Osteoblast (primary cell): ENCODE measurements around the gene PLEKHA7. TPM values are rescaled to one million over a fixed set of nuclear protein-coding genes. Genes with fewer than 3 reads are reported as not detected.

Experiments
- DNase-seq: peaks from one replicate; pipeline ENCODE4 v3.0.0; 2011; ENCODE audit warnings: low spot score, mixed read lengths; ENCODE audit not compliant: insufficient read length; ENCODE audit errors: missing footprints
- H2AFZ ChIP-seq: 2 replicates; pipeline ENCODE4 v1.6.0; 2011; ENCODE audit warnings: mild to moderate bottlenecking, low read length
- H3K27ac ChIP-seq: 2 replicates; pipeline ENCODE4 v1.5.1; 2011; ENCODE audit warnings: mild to moderate bottlenecking, low read depth, low read length, moderate library complexity
- H3K27me3 ChIP-seq: 2 replicates; pipeline ENCODE4 v1.6.0; 2012; ENCODE audit warnings: mild to moderate bottlenecking, control low read depth, inconsistent platforms, low read length, moderate library complexity; ENCODE audit not compliant: insufficient read depth
- H3K36me3 ChIP-seq: 2 replicates; pipeline ENCODE4 v1.5.1; 2011; ENCODE audit warnings: mild to moderate bottlenecking, low read length, control low read depth, moderate library complexity; ENCODE audit not compliant: insufficient read depth
- H3K4me1 ChIP-seq: 2 replicates; pipeline ENCODE4 v1.5.1; 2011; ENCODE audit warnings: mild to moderate bottlenecking, low read length, control low read depth, moderate library complexity; ENCODE audit not compliant: insufficient read depth
- H3K4me2 ChIP-seq: 2 replicates; pipeline ENCODE4 v1.6.0; 2011; ENCODE audit warnings: mild to moderate bottlenecking, low read length; ENCODE audit not compliant: insufficient read depth
- H3K4me3 ChIP-seq: fragments of 200-600 bp; sonication (generic); 3 replicates; pipeline ENCODE4 v1.5.1; 2012; ENCODE audit warnings: mild to moderate bottlenecking, low read length, inconsistent platforms; ENCODE audit not compliant: insufficient read depth
- H3K79me2 ChIP-seq: 2 replicates; pipeline ENCODE4 v1.6.0; 2012; ENCODE audit warnings: mild to moderate bottlenecking, low read length, control low read depth, inconsistent platforms; ENCODE audit not compliant: insufficient read depth
- H3K9me3 ChIP-seq: 2 replicates; pipeline ENCODE4 v1.5.1; 2011; ENCODE audit warnings: low read depth, low read length, control low read depth
- H4K20me1 ChIP-seq: 2 replicates; pipeline ENCODE4 v1.6.0; 2012; ENCODE audit warnings: mild to moderate bottlenecking, low read length, control low read depth; ENCODE audit not compliant: insufficient read depth
- total RNA-seq: library from RNA; depleted of rRNA; stranded (reverse); fragments of >200 nt; gene quantifications from 2 replicates; pipeline ENCODE4 v1.2.3, GENCODE V29; 2012
- TF ChIP-seq, protein P1 (sequence below): IDR thresholded peaks from 2 replicates; pipeline ENCODE4 v1.5.1; 2011; ENCODE audit warnings: mild to moderate bottlenecking, low read depth, low read length, moderate library complexity; ENCODE audit errors: extremely low read depth

PLEKHA7 gene
- total RNA-seq, 1 donor, result 1.1 TPM

DNA sequence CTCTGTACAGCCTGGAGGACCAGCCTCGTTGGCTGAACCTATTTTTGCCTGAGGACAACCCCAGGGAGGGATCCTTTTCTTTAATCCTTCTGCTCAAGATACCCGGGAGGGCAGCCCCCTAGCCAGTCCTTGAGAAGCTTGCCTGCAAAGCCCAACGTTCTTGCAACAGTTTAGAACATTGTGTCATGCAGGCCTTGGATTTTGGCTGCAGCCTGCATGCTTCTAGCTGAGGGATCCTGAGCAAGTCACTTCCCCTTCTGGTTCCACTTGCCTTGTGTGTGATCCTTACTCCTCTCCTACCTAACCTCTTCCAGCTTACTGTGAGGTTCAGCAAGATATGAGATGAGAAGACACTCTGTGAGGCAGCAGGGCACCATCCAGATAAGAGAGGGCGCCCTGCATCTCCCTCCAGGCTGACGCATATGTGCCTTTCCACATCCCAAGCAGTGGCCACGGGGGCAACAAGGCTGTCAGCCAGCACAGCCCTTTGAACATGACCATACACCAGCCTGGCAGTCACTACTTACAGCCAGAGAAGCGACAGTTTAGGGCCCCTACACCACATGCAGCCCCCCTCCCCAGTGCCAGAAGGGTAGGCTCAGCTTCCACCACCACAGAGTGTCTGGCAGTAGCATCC, 199.7 kb downstream of the PLEKHA7 start:
- Histone ChIP-seq H4K20me1 (no peaks in the 10 kb centered on the region), H3K9me3 (no peaks in the 10 kb centered on the region), H3K4me2 (no peak overlapping the region), H2AFZ (no peak overlapping the region), H3K36me3 (no peaks in the 10 kb centered on the region), H3K4me3 (no peak overlapping the region), H3K27me3 (peaks cover 3% of the 10 kb centered on the region), H3K27ac (no peak overlapping the region), H3K79me2 (no peaks in the 10 kb centered on the region), H3K4me1 (peaks cover 17% of the 10 kb centered on the region)
- DNase-seq, result no peak
- TF ChIP-seq, protein P1, sequence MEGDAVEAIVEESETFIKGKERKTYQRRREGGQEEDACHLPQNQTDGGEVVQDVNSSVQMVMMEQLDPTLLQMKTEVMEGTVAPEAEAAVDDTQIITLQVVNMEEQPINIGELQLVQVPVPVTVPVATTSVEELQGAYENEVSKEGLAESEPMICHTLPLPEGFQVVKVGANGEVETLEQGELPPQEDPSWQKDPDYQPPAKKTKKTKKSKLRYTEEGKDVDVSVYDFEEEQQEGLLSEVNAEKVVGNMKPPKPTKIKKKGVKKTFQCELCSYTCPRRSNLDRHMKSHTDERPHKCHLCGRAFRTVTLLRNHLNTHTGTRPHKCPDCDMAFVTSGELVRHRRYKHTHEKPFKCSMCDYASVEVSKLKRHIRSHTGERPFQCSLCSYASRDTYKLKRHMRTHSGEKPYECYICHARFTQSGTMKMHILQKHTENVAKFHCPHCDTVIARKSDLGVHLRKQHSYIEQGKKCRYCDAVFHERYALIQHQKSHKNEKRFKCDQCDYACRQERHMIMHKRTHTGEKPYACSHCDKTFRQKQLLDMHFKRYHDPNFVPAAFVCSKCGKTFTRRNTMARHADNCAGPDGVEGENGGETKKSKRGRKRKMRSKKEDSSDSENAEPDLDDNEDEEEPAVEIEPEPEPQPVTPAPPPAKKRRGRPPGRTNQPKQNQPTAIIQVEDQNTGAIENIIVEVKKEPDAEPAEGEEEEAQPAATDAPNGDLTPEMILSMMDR, result no peak

DNA sequence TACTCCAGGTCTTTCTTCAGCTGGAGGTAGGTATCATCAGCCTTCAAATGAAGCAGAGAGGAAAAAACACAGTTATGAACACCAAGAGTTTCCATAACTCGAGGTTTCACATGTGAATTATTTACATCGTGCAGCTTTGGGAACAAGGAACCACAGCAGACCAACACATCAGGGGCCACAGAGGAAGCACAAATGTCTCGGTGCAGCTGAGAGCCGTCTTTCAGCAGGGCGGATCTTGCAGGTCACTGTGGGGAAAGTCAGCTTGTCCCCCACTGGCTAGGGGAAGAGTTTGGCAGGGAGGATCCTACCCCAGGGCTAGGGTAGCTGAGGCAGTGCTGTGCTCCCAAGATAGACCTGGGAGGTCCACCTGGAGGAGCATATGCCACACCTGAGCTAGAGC, 201.1 kb downstream of the PLEKHA7 start:
- H3K27ac ChIP-seq, result no peak overlapping the region
- H3K9me3 ChIP-seq, result no peaks in the 10 kb centered on the region
- no peak for DNase-seq
- no peak overlapping the region for H2AFZ ChIP-seq
- no peaks in the 10 kb centered on the region for H3K36me3 ChIP-seq
- H3K4me3 ChIP-seq, result no peak overlapping the region
- H4K20me1 ChIP-seq, result no peaks in the 10 kb centered on the region
- H3K4me1 ChIP-seq, result peaks cover 12% of the 10 kb centered on the region
- H3K79me2 ChIP-seq, result no peaks in the 10 kb centered on the region
- TF ChIP-seq, protein P1, result no peak
- no peak overlapping the region for H3K4me2 ChIP-seq
- peaks cover 3% of the 10 kb centered on the region for H3K27me3 ChIP-seq

DNA sequence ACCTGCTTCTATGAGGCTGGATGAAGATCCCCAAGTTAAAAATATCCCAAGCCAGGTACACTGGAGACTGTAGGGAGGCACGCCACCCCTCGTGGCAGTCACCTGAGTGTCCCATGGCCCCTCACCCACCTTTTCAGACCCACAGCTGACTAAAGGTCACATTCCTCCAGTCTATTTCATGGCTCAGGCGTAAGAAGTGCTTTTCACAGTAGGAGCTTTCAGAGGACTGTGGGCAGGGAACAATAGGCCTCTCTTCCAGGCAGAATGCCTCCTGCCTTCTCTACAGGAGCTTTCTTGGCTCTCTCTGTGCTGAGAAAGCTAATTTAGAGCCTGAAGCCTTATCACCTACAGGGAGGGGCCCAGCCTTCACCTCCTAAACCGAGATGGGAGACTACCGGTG, 201.9 kb downstream of the PLEKHA7 start:
- H3K36me3 ChIP-seq, result no peaks in the 10 kb centered on the region
- no peak overlapping the region for H2AFZ ChIP-seq
- no peak overlapping the region for H3K4me3 ChIP-seq
- H3K79me2 ChIP-seq, result no peaks in the 10 kb centered on the region
- peaks cover 11% of the 10 kb centered on the region for H3K4me1 ChIP-seq
- no peak overlapping the region for H3K4me2 ChIP-seq
- H4K20me1 ChIP-seq, result no peaks in the 10 kb centered on the region
- H3K9me3 ChIP-seq, result no peaks in the 10 kb centered on the region
- H3K27ac ChIP-seq, result no peak overlapping the region
- no peak for DNase-seq
- TF ChIP-seq, protein P1, result no peak
- peaks cover 3% of the 10 kb centered on the region for H3K27me3 ChIP-seq

DNA sequence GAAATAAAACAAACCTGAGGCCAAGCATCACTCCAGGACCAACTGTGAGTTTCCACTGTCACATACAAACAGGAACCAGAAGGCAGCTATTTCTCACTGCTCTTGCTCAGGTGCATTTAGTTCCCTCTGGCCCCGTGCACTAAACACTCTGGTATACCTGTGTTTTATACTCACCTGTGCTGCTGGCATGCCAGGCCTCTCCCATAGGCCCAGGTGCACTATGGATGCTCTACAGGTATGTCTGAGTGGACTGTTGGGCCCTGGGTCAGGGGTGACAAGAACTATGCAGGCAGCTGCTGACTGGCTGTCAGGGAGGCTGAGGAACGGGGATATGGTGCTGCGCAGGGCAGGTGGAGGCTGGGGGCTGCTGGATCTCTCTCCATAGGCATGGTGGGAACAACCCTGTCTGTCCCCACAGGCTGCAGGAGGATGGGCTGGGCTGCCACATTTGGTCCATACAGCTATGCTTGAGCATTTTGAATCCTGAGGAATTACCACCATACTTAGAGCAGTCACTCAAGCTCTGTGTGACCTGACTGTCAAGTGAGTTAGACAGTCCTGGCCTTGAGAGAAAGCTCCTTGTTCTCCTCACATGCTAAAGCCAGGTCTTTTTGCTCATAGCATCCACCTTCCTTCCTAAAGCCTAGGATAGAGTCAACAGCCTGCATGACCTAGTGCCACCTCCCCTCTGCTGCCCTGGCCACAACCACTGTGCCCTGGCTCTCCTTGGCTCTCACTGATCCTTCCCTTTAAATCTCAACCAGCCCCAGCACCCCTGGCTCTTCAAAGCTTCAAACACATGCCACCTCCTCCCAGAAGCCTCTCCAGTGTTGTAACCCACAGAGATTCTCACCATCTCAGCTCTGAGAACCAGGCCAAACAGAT, 202.8 kb downstream of the PLEKHA7 start:
- H3K4me2 ChIP-seq, result no peak overlapping the region
- H2AFZ ChIP-seq, result no peak overlapping the region
- no peak for DNase-seq
- TF ChIP-seq, protein P1, result no peak
- H4K20me1 ChIP-seq, result no peaks in the 10 kb centered on the region
- peaks cover 3% of the 10 kb centered on the region for H3K27me3 ChIP-seq
- no peak overlapping the region for H3K27ac ChIP-seq
- H3K79me2 ChIP-seq, result no peaks in the 10 kb centered on the region
- no peaks in the 10 kb centered on the region for H3K9me3 ChIP-seq
- H3K36me3 ChIP-seq, result no peaks in the 10 kb centered on the region
- no peak overlapping the region for H3K4me3 ChIP-seq
- H3K4me1 ChIP-seq, result peaks cover 15% of the 10 kb centered on the region
